HL-60/S4 treated with retinoic acid at 250 ng/mL for 4 days and 3 days (cell line): ENCODE data around the gene ANKRD65.
"Not testable (repeated sequence)": the region's sequence is repeated elsewhere in the genome, so short reads cannot be mapped to it uniquely, and the experiment has no call there.

Source experiments
- in situ Hi-C: fragments of 300-500 bp; cut with MboI; formaldehyde crosslinking; loops from 2 replicates; pipeline ENCODE4 v1.7.0; 2022; ENCODE audit warnings: low sequenced_read_pairs

The ANKRD65 gene

DNA sequence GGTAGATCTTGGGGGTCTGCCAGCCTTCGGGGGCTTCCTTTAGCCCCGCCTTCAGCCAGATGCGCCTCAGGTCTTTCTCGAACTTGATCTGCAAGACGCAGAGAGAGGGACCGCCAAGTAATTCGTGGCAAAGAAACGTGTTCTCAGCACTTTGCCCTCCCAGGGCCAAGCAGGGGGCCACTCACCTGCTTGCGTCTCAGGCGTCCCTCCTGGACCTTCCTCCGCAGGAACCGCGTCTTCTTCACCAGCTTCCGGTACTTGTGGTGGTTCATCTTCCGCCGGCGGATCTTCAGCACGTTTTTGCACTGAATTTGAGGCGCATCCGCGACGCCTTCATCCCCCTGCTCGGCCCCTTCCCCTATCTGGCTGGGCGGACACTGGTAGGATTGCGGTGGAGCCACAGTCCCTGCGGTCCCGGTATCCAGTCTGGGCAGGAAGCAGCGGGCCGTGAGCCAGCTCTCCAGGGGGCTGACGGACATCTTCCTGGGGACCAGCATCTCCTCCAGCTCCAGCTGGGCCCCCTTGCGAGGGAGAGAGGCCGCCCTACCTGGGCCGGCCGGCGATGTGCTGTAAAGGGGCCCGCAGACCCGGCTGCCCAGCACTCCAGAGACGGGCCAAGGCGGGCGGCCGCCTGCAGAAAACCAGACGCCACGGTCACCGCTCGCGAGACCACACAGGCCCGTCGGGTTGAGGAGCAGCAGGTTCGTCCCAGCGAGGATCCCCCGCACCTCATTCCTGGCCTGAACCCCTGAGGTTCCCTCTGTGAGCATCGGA, 47.1 kb downstream of the ANKRD65 start:
- in situ Hi-C loops, result no loop called here

DNA sequence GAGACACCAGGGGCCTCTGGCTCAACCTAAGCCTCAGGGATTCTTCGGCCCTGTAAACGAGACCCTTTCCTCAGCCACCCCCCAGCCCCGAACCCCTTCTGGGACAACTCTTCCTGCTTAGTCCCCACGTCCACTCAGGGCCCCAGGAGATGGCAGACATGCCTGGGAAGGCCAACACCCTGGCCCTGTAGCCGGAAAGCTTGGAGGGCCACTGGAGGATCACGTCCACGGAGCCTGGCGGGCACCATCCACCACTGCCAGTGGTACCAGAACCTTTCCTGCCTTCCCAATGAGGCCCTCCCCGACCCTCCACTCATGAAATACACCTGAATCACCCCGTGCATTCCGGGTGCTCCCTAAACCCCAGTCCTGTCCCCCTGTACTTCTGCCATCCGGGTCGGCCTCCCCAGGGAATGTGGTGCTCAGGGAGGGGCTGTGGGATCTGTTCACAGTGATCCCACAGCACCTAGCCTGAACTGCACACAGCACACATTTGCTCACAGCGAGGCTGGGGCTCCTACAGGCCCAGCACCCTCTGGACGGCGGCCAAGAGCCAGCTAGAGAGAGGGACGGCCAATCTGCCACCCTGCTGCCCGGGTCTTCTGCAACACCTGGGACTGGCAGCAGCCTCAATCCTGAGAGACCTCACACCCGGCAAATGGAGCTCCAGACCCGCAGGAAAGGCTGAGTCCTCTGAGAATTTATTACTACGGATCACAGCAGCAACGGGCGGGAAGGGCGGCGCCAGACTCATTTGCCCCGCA, 47.8 kb downstream of the ANKRD65 start:
- in situ Hi-C loops, result no loop called here

DNA sequence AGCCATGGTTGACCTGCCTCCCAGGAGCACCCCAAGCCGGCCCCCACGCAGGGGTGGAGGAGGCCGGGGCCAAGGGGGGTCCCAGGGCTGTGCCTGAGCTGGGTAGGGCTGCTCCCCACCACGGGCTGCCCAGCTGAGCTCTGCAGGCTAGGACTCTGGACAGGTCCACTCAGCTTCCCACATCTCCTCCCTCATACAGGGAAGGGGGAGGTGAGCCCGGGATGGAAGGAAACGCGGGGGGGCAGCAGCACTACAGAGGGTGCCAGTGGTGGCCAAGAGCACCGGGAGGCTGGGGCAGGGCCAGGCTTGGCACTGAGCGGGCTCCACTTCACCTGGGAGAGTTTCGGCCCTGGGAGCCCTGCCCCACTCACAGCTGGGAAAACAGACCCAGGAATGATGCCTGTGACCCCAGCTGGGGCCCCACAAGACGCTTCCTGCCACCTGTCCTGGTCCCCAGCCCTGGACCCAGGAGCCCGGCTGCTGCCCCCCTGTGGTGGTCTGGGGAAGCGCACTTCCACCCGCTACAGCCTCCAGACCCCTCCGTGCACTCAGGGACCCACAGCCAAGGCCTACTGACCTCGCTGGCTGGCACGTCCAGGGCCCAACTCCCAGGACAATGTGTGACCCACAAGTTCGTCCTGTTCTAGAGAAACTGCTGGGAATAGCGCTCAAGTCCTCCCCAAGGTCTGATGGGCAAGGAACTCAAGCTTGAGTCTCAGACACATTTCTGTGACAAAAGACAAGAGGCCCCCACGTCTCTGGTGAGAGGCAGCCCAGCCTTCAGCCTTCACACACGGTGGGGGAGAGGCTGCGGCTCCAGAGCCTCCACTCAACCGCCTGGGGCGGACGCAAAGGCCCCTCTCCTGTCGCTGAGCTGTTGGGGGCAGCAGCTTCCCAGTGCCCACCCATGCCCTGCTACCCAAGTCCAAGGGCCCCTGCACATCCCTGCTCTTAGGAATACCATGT, 49.0 kb downstream of the ANKRD65 start:
- in situ Hi-C loops, result no loop called here

DNA sequence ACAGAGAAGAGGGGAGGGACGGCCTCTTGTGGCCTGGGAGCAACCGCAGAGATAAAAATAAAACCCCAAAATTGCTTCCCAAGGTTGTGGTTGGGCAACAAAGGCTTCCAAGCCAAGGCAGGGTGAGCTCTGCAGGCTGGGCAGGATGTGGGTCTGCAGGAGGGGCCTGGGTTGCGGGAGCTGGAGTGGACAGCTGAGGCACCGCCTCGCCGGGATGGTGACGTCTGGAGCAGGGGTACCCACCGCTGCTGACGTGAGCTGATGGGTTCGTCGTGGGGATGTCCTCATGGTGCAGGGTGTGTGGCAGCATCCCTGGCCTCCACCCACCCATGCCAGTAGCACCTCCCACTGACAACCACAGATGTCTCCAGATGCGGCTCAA, 49.7 kb downstream of the ANKRD65 start:
- in situ Hi-C loops, result no loop called here

DNA sequence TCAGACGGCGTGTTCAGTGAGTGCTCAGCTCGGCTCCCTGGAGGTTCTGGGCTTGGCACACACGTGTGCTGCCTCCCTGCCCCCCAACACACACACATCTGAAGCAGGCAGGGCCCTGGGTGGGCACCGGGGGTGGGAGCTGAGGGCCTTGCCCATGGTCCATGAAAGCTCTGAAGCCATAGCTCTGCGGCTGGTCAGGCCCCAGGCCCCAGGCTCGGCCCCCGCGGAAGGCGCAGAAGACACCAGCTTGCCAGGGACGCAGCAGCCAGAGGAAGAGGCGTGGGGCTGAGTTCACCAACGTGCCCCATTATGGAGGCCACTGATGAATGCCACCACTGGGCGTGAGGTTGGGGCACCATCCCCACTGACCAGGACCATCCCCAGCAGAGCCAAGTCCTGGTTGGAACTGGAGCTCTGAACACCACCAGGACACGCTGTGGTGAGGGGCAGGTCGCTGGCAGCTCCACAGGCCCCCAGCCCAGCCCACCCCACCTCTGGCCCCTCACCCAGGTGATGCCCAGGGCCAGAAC, 50.2 kb downstream of the ANKRD65 start:
- in situ Hi-C loops, result no loop called here

DNA sequence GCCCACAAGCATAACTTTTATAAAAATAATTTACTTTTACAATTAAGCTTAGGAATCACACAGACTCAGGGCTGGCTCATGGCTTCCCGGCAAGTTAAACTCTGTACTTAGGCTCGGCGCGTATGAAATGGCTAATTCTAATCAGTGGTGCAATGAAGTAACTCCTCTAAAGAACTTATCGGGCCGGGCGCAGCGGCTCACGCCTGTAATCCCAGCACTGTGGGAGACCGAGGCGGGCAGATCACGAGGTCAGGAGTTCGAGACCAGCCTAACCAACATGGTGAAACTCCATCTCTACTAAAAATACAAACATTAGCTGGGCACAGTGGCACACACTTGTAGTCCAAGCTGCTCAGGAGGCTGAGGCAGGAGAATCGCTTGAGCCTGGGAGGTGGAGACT, 51.0 kb downstream of the ANKRD65 start:
- in situ Hi-C loops, result not testable (repeated sequence)
